DMS 273 (cell line): Measurements from ENCODE around the gene FGGY.
"Not testable (repeated sequence)": the region's sequence is repeated elsewhere in the genome, so short reads cannot be mapped to it uniquely, and the experiment has no call there.

Experiments
- DNase-seq: peaks from one replicate; lab custom pipeline; 2025; ENCODE audit not compliant: unreplicated experiment; lab: John Stamatoyannopoulos, UW

The FGGY gene

DNA sequence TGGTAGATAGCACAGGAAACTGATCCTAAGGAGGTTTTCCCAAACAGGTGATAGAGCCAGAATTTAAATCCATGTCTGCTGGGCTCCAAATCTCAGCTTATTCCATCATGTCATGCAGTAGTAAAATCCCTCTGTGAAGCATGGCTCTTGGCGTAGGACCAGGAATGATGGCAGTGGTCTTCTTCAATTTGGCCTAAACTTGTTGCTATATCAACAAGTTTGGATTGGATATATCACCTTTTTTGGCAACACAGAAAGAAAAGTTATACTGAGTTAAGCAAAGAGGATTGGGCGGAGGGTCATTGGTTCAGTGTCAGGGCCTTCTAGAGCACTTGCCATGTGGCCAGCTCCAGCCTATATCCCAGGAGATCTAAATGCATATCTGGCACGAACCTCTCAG, 52.2 kb downstream of the FGGY start:
- DNase-seq = no peak

DNA sequence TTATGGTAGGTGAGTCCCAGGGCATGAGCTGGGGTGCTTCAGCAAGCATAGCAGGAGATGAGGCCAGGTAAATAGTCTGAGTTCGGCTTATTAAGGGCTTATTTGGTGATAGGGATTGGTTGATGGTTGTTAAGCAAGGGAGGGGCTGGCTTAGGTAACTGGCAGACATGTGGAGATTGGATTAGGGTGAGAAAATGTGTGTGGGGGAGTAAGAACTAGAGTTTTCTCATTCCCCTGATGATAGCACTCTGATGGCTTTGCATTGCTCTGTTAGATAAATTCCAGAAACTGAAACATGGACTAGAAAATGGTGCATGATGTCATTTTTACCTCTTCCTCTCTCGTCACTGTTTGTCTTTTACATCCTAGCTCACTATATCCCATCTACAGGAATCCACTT, 53.6 kb downstream of the FGGY start:
- DNase-seq = peak; percentile 43

DNA sequence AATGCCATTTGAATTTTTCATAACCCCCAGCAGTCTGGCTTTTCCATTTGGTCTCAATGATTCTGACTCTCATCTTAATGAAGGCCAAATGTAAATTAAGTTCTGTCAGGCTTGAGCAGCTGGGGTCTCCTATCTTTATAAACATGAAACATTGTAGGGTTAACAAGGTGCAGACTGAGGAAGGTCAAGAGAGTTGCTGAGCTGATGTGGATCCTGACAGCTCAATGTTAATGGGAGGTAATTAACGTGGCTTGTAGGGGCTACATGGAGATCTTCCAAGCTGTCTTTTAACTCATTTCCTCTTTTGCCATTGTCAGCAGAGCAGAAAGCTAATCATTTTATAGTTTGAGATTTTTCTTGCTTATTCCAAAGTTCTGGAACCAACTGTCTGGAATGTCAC, 55.2 kb downstream of the FGGY start:
- peak; percentile 22 for DNase-seq

DNA sequence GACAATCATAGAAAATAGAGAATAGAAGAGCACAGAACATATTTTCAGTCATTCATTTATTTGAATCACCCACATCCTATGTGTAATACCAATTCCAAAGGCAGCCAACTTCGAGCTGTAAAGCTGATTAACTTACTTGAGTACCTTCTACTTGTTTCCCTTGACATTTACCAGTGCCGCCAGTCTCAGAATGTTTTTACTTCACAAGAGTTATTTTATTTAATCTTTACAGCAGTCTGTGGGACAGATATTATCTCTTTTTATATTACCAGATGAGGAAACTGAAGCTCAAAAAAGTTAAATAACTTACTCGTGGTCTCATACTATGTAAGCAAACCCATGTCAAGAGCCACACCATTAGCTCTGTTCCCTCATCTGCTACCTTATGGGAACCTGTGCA, 56.6 kb downstream of the FGGY start:
- DNase-seq = no peak

DNA sequence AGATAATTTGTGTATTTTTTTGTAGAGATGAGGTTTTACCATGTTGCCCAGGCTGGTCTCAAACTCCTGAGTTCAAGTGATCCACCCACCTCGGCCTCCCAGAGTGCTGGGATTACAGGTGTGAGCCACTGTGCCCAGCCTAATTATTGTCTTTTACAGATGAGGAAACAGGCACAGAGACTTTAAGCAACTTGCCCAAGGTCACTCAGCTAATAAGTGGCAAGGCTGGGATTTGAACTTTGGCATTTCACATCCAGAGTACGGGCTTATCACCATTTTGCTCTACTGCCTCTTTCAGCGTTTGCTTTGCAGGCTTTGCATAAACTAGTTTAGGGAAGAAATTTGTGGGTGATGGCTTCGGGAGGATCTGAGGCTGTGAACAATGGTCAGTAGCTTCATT, 57.3 kb downstream of the FGGY start:
- DNase-seq = not testable (repeated sequence)

DNA sequence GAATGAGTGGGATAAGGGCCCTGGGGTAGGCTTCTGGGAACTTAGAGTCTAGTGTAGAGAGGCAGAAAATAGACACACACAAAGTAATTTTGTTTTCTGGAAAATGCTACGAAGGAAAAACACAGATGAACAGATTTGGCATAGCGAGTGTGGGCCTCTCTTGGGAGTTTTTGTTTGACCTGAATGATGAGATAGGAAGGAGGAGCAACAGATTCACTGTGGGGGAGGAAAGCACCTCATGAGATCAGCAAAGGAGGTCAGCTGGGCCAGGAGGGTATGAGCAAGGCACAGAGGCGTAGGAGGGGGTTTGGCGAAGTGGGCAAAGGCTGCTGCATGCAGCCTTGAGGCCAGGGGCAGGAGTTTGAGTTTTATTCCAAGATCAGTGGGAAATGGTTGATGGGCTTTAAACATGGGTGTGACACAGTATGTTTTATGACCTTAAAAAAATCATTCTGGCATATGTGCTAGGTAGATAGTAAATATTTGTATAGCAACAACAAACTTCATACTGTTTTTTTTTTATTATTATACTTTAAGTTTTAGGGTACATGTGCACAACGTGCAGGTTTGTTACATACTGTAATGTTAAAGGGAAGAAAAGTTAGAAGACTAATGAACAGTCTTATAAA, 57.9 kb downstream of the FGGY start:
- DNase-seq = peak; percentile 71

DNA sequence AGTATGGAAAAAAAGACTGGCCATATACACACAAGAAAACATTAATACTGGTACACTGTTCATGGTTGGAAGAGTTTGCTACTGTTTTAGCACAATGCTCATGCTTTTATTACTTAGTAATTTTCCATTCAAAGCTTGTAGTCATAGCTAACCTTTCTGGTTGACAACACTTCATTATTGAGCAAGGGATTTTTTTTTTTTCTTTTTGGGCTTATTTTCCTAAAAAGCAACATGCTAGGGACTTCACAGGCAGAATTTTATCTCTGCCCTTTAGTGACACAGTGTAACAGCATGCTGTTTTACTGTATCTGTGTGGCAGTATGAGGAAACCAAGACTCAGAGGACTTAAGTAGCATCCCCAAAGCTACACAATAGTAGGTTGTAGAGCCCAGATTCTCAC, 58.5 kb downstream of the FGGY start:
- DNase-seq = peak; percentile 26

DNA sequence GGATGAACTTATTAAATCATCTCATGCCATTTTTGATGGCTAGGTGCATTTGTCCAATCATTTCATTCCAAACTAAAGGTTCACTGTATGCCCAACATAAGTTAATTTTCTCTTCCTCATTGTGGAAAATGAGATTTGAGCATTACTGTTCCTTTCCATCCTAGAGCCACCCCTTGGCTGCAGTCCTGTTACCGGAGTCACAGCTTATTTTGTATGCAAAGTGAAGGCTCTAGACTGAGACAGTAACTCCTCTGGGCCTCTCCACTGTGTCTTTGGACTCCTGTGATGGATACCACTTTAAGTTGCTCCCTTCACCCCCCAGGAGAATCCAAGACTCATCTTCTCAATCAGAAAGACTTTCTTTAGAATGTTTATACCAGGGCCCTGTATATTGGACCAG, 59.7 kb downstream of the FGGY start:
- no peak for DNase-seq

DNA sequence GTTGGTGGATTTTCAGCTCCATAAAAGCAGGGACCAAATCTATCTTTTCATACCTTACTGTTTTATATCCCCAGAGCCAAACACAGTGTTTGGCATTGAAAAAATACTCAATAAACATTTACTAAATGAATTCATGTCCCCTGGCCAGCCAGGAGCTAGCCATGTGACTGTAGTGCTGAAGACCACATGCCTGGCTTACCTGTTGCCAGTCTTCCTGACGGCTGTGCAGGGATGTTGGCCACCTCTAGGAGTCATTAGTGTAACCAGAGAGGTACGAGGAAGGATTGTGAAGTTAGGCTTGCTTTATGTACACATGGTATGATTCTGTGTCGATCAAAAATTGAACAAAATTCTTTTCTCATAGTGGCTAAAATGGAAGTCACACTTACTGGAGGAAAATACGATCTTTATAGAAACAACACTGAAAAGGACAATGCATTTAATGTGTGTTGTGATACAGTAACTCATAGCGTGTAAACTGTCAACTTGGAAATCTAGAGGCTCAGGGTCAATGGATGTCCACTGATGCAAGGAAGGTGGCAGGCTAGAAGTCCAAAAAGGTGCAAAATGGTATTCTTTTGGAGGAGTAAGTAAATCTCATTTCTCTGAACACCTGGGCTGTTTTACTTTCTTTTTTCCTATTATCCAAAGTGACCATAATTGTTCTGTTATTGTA, 60.9 kb downstream of the FGGY start:
- no peak for DNase-seq

DNA sequence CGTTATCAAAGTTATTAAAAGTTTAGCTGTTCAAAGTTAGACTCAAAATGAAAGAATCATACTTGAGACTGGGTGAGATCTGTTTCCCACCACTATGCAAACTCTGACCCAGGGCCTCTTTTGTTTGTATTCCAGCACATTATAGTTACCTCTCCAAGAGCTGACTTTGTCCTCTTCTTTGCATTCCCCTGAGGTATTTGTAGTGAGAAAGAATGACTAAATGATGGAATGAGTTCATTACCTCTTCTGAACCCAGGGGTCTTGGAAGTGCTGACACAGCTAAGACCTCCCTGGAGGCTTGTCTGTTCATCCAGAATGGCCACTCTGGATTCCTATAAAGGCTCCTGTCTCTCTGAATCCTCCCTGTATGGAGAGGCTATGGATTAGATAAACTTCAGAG, 62.4 kb downstream of the FGGY start:
- DNase-seq = no peak

DNA sequence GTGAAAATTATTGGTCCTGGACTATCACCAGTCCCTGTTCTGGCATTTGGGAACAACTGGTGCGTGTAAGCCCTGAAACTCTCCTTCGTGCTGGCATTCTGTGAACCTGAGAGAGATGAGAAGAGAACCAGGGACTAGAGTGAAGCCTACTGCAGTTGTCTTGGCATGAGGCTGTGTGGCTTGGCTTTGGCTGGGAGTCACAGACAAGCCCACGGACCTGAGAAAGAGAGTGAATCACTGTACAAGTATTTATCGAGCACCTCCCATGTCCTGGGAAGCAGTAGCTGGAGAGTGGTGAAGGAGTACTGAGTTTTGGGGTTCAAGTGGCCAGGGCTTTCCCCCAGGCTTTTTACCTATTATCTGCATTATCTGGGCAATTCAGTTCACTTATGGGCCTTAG, 63.3 kb downstream of the FGGY start:
- DNase-seq = no peak

DNA sequence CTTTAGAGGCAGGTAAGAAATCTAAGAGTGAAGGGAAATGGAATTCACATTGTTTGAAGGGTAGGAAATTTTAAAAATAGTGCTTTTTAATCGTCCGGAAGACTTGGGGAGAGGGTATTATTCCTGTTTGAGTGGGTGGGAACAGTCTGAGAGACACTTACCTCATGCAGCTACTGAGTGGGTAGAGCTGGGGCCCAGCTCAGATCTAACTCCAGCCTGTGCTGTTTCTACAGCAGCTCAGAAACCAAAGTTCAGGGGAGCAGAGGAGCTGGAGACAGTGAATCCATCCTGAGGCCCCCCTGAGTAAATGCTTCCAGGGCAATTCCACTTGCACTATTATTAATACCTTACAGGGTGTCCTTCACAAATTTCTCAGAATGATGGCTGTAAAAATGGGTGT, 63.8 kb downstream of the FGGY start:
- no peak for DNase-seq

DNA sequence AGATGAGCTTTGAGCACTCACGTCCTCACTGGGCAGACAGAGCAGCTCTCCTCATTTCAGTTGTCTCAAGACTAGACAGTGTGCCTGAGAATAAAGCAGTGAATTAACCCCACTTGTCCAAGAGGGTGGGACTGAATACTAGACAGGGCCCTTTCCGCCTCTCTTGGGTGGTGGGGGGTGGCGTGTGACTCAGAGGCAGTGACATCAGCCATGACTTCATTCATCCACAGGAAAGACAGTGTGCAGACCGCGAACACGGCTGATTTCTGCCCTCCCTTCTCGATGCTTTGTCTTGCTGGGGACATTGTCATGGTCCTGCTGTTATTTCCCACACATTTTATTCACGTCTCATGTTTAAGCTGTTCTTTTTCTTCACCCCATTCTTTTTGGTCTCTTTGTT, 64.9 kb downstream of the FGGY start:
- DNase-seq = no peak

DNA sequence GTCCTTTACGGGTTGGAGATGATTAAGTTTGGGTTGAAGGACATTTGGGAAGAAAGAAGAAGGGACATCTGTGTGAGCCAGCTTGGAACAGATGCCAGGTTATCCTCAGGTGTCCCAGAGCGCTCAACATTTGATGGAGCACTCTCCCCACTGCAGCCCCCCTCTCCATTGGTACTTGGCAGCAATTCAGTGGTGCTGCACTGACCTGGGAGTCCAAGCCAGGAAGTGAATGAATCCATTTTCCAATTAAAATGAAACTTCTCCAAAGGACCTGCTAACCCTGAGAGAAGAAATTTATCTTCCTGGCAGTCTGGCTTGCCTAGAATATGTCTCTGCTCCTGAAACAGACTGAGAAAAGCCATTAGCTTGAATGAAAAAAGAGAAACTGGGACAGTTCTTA, 67.1 kb downstream of the FGGY start:
- no peak for DNase-seq

DNA sequence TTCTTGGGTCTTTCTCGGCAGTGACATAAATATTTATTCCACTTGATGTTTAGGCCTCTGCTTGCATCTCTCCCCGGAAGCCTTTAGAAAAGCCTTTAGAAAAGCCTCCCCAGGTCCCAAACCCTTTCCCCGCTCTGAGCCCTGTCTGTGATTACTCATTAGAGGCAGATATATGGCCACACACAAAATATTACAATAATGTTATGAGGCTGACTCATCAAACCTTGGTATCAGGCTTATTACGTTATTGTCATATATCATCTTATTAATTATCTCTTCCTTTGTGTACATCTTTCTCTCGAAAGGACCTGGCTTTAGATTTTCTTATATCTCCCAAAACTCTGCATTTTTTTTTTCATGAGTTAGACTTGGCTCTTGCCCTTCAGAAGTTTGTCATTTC, 69.5 kb downstream of the FGGY start:
- DNase-seq = no peak

DNA sequence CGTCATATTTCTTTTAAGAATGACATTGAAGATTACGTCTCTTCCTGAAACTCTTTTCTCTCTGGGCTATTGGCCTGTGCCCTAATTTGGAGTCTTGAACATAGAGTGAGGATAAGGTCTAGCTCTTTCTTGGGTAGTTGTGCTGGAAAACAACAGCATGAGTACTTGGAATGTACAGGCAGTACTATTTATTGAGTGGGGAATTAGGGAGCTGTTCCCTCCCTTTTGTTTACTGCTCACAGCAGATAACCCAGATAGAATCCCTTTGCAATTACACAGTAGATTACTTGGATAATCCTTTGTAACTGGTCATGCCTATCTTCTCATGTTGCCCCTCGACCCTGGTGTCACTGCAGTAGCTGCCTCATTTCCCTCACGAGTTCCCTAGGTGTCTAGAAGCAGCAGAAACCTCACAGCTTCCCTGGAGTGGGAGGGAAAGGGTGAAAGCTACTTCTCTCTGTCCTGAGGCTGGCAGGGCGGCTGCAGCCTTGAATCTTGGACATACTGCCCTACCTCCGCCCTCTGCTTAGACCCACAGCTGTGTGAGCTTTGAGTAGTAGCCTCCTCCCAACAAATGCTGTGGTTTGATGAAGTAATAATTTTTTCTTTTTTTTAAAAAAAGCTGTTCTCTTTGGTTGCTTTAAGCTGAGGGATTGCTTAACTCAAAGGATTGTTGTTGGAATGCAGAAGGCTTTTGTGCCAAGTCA, 70.6 kb downstream of the FGGY start:
- DNase-seq = no peak

DNA sequence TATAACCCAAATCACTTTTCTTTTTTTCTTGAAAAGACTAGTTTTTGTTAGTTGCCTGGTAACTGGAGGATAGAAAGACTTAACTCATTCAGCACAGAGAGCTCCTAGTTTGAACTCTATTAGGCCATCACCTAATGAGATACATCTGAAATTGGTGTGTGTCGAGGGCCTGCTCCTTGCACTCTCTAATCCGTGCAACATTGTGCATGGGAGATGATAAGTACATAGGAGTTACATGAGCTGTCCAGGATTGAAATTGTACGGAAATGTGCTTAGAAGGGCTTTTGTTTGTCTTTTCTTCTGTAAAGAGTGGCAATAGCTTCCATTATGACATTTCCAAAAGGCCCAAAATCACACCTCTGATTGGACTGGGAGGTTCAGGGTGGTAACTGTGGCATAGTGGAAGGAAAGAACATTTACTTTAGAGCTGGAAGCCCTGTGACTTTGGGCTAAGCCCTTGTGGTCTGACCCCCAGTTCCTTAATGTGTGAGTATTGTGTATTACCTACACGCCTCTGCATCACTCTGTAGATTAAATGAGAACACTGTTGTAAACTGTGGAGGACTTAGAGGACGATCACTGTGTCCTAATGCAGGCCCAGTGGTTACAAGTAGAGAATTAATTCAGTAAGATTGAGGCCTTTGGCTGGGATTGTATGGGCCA, 71.2 kb downstream of the FGGY start:
- no peak for DNase-seq

DNA sequence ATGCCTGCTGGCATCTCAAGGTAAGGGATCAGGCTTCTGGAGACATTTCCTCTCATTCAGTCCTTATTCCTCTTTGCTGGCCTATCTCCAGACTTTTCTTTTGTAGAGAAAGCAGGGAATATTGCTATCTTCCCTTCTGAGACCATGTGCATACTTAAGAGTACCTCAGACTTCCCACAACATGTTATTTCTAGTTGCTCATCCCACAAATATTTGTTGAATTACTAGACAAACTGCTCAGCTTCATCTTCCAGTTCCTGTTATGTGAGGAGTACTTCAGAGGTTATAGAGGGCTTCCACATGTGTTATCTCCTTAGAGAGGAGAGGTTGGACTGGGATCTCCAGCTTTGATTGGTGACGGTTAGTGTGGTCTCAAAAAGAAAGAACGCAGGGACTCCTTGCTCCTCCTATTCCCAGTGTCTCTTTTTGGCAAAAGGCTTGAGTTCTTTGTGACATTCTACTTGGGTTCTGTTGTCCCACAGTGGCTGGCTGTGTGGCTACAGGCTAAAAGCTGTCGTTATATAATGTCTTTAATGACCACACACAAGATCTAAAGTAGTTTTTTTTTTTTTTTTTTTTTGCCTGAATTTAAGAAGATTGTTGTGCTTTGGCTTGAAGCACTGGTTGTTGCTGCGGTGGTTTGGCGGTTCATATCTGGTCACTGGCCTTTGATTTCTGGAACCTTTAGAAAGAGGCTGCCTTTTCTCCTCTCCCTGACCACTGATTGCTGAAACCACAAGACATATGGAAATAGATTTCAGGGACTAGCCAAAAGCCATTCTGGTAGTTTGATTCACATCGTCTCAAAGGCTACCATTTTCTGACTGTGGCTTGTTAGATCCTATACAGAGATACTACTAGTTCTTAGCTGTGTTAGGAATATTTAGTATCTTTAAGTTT, 78.7 kb downstream of the FGGY start:
- DNase-seq = peak; percentile 26

DNA sequence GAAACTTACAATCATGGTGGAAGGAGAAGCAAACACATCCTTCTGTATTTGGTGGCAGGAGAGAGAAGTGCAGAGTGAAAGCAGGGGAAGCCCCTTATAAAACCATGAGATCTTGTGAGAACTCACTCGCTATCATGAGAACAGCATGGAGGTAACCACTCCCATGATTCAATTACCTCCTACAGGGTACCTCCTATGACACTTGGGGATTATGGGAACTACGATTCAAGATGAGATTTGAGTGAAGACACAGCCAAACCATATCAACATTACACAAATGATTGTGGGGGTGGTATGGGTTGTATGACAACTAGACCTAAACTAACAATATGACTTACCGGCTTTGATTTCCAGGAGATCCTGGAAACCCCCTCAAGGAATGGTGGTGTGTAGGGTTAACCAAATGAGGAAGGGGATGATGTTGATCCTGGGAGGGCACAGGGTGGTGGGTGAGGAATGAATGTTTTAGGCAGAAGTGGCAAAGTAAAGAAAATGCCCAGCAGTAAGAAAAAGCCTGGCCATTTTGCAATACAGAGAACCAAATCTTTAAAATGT, 80.5 kb downstream of the FGGY start:
- no peak for DNase-seq

DNA sequence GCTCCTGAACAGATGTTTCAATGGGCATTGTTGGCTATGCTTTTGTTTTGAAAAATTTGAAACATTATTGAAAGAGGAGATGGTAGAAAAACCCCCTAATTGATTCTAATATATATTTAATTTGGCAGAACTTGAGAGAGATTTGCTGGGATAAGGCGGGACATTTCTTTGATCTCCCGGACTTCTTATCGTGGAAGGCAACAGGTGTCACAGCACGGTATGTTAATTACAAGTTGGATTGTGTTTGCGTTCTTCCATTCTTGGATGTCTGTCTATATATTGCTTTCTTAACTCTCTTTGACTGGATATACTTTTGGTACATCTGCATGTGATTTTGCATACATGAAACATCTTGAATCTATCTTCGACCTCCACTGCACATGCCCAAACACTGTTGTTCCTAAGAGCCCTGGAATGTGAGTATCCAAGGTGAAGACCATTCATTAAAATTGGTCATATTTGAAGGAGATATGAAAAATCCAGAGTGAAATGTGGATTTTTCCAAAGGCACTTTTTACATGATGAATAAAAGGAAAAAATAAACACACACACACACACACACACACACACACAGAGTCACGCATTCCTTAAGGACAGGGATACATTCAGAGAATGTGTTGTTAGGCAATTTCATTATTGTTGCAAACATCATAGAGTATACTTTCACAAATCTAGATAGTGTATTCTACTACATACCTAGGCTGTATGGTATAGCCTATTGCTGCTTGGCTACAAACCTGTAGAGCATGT, 81.9 kb downstream of the FGGY start:
- peak; percentile 21 for DNase-seq
